Stimulated activated CD8-positive, alpha-beta memory T cell treated with anti-CD3 and anti-CD28 coated beads, Interleukin-15, amount 100 ng/mL, for 48 hours (primary cell): ENCODE data around the gene CMTR1.
A peak's percentile ranks its signal among the peaks of the same experiment; 100 is the strongest.

Source experiments
- DNase-seq, 2 donors: peaks; one replicate each; pipeline ENCODE4 v3.0.0-alpha.2; 2020; ENCODE audit warnings: low read depth in 2 of 2

CMTR1 gene

DNA sequence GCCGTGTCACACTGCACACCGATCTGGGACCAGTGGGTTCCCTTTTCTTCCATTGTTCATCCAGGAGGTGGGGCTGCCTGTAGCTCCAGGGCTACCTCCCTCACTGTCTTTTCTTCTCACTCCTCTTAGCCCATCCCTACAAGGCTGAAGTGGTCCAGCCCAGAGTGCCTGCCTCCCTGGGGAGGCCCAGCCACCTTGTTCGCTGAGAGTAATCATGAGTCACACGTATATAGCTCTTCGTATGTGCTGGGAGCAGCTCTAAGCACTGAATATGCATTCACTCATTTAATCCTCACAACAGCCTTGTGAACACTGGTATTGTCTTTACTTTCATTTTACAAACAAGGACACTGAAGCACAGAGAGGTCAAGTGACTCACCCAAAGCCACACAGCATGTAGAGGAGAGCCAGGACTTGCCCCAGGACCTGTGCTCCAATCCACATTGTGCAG is 81.3 kb downstream of the CMTR1 start:
- peak in 1 of 2 donors; percentile 44 for DNase-seq

- no peak for DNase-seq
Measured at GRCh38 chr6:37514837-37515236, 81.8 kb downstream of the CMTR1 start.

DNA sequence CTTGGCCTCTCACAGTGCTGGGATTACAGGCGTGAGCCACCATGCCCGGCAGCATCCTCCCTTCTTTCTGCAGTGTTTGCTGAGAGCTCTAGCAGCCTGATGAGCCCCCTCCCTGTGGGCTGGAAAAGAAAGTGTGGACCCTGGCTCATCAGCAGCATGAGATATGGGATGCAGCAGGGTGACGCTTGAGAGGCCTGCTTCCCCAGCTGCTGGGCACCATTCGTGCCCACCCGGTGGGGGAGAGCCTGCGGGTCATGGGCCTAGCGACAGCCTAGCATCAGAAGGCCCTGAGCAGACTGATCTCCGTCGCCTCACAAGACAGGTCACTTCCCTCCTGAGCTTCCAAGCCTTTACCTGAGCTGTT is 82.7 kb downstream of the CMTR1 start:
- no peak for DNase-seq

- DNase-seq: peak; percentile 81 to 85
Measured at GRCh38 chr6:37516076-37516919, 83.3 kb downstream of the CMTR1 start.

GRCh38 chr6:37516920-37517405 is 83.9 kb downstream of the CMTR1 start:
- DNase-seq: no peak

GRCh38 chr6:37517411-37517812 is 84.4 kb downstream of the CMTR1 start:
- peak; percentile 70 to 71 for DNase-seq

DNA sequence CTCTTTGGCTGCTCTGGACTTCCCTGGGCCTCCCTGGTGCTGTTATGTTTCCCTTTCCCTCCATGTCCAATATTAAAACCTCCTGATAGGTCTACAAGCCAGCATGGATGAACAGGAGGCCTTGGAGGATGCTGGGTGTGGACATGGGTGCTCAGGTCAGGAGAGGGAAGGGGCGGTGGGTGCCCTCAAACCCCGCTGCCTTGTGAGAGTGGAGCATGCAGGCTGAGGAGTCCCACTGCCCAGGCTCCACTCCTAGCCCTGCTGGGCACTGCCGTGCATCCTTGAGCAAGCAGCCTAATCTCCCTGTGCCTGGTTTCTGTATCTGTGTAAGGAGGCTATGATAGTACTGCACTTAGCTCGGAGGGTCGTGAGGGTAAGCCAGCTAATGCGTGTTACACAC is 85.1 kb downstream of the CMTR1 start:
- no peak for DNase-seq

DNA sequence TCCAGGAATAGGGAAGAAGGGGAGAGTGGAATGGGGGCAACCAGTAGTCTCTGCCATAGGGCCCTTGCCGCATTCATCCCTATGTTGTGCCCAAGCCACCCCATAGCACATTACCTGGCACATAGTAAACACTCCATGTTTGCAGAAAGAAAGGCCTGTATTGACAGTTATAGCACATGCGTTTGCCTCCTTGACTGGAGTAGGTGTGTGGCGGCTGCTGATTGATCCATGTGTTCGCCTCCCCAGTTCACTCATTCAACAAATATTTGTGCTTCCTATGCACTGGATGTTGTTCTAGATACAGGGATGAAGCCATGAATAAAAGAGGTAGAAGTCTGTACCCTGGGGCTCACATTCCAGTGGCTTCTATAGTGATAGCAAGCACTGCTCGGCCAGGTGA is 86.4 kb downstream of the CMTR1 start:
- no peak for DNase-seq

DNA sequence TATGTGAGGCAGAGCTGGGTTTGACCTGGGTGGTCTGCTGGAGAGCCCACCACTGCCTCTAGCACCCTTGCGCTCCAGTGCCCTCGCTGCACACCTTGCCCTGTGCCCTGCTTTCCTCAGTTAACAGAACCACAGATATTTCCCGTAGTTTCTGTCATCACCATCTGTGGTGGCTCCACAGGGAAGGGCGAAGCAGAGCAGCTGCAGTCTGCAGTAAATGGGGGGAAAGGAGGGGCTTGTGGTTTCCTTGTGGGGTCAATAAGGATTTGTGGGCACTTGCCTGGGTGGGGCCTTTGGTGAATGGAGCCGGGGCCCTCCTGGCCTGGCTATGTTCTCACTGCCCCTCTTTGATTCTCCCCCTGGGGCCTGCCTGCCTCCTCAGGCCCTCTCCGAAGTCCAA is 87.9 kb downstream of the CMTR1 start:
- DNase-seq: no peak

DNA sequence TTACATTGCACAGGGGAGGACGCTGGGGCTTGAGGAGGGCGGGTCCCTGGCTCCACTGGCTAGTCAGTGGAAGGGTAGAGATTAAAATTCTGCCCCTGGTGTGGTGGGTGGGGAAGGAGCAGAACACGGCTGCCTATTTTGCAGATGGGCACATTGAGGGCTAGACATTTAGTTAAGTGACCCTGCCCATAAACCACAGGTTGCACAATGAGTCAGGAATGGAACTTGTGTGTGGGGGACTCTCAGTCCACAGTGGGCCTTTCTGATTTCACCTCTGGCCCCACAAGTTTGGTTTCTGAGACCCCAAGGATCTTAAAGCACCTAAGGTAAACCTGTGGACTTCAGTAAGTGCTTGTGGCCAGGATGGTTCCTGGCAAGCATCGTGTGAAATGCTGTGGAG is 88.7 kb downstream of the CMTR1 start:
- DNase-seq: no peak

GRCh38 chr6:37522836-37523235 is 89.8 kb downstream of the CMTR1 start:
- DNase-seq: no peak

DNA sequence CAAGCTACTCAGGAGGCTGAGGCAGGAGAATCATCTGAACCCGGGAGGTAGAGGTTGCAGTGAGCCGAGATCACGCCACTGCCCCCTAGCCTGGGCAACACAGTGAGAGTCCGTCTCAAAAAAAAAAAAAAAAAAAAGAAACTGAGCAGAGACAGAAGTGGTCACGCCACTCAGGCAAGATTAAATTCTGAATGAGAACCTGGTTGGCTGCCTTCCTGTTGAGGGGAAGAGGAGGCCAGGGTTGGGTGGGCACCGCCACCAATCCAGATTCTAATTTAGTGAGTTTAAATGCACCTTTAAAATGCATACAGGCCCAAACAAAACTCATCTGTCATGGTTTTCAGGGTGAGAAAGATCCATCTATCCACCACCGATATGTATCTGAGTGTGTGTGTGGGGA is 90.4 kb downstream of the CMTR1 start:
- no peak for DNase-seq

DNA sequence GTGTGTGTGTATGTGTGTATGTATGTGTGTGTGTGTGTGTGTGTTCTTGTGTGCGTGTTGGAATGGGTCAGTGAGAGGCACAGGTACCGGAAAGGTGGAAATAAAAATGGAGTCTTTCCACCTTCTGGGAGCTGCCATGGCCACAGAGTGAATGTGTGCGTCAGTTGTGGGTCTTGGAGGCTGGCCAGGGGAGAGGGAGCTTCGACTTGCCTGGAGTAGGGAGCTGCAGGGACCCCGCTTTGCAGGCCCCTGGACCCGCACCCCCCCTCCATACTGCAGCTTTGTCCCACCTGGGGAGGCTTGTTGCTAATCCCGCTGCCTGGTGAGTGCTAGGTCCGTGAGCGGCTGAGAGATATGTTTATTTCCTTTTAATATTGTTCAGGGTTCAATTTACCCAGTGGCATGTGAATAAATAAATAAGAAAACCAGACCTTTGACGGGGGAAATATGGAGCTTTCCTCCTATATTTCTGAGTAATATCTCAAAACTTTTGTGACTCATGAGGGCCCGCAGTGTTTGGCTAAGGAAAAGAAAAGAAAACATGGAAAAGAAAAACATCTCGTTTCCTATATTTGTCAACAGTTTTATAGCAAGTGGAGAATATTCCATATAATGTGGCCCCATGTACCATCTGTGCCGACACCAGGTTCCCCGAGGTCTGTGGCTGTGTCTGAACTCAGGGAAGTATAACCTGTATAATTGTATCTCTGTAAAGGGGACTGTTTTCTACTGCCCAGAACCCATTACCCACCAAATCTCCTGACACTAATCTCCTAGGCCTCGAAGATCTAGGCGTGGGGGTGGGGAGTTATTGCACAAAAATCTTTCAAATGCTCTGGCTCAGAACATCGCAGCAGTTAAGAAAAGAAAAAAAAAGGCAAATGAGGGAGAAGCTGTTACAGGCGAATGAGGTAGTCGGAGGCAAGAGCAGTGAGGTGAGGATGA is 91.3 kb downstream of the CMTR1 start:
- no peak for DNase-seq

GRCh38 chr6:37524970-37525318 is 91.9 kb downstream of the CMTR1 start:
- DNase-seq: no peak

DNA sequence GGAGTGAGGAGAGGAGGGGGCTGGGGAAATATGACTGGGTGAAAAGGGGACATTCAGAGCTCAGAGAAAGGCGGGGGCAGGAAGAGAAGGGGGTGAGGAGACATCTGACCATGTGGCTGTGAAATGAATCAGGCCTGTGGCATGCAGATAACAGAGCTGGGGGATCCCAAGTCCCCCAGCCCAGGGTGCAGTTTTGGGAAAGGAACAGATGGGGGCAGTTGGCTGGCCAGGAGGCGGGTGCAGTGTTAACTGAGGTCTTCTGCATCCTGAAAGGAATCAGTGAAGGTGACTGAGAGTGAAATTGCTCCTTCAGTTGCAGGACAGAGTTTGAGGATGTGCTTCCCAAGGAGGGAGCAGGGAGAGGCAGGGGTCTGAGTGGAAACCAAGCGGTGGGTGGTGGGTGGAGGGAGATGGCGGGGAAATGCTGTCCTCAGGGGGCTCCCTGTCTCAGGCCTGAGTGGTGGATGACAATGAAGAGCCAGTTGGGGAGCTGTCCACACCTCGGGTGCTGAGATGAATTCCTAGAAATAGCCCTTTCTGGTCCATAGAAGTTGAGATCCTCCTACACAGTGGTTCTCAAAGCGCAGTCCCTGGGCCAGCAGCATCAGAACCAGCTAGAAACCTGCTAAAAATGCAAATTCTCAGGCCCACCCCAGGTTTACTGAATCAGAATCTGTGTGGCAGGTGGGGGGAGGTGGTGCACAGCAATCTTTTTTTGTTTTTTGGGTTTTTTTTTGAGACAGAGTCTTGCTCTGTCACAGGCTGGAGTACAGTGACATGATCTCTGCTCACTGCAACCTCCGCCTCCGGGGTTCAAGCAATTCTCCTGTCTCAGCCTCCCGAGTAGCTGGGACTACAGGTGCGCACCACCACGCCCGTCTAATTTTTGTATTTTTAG is 92.7 kb downstream of the CMTR1 start:
- no peak for DNase-seq

GRCh38 chr6:37528541-37528940 is 95.5 kb downstream of the CMTR1 start:
- DNase-seq: no peak

- no peak for DNase-seq
Measured at GRCh38 chr6:37530297-37530696, 97.3 kb downstream of the CMTR1 start.

GRCh38 chr6:37531026-37531425 is 98.0 kb downstream of the CMTR1 start:
- no peak for DNase-seq
